ENCODE results near the gene BAZ1B.
"Not testable (repeated sequence)": the region's sequence is repeated elsewhere in the genome, so short reads cannot be mapped to it uniquely, and the experiment has no call there.

DNA sequence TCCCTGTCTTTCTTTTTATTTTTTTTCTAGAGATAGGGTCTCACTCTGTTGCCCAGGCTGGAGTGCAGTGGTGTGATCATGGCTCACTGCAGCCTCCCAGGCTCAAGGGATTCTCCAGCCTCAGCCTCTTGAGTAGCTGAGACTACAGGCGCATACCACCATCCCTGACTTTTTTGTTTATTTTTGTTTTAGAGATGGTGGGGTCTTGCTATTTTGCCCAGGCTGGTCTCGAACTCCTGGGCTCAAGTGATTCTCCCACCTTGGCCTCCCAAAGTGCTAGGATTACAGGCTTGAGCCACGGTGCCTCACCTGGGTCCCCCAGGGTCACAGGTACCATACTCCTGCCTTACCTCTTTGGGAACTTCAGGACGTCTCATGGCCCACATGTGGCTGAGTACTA is 91.6 kb downstream of the BAZ1B start:
- not testable (repeated sequence) for TF ChIP-seq CTCF (IDR thresholded peaks at IDR 0.05; ENCODE audit: insufficient read depth, low read length, poor library complexity, severe bottlenecking); EZH2phosphoT487 (conservative IDR thresholded peaks at IDR 0.05; ENCODE audit: low read length)

All from SU-DHL-6 (cell line).